NAMALWA (cell line): Measurements from ENCODE around the gene SMAP1.
"Not testable (repeated sequence)": the region's sequence is repeated elsewhere in the genome, so short reads cannot be mapped to it uniquely, and the experiment has no call there.

ENCODE experiments used
- DNase-seq: peaks from one replicate; pipeline ENCODE4 v3.0.0-alpha.2; 2015; ENCODE audit warnings: low spot score

SMAP1 gene

DNA sequence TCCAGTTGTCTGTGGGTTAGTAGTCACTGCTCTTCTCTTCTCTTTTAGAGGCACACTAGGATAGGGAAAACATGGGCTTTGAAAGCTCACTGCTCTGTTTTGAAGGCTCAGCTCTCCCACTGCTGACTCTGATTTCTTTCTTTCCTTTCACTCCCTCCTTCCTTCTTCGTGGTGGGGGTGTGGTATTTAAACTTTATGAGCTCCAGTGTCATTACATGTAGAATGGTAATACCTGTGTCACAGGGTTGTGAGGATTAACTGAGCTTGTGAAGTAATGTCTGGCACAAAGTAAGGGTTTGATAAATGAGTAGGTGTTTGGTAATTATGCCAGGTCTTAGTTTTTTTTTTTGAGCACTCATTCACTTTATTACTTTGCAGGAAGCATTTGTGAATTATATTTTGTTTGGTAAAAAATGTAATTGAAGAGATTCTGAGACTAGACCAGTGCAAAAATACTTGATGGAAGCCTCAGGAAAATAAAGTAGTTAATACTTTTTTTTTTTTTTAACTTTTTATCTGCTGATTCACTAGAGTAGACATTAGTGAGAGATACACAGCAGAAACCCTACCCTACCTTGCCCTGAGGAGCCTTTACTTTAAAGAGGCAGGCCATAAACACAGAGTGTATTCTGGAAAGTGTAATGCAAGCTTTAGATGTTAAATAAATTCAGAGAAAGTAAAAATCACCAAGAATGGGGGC, 17.3 kb downstream of the SMAP1 start:
- DNase-seq = no peak

DNA sequence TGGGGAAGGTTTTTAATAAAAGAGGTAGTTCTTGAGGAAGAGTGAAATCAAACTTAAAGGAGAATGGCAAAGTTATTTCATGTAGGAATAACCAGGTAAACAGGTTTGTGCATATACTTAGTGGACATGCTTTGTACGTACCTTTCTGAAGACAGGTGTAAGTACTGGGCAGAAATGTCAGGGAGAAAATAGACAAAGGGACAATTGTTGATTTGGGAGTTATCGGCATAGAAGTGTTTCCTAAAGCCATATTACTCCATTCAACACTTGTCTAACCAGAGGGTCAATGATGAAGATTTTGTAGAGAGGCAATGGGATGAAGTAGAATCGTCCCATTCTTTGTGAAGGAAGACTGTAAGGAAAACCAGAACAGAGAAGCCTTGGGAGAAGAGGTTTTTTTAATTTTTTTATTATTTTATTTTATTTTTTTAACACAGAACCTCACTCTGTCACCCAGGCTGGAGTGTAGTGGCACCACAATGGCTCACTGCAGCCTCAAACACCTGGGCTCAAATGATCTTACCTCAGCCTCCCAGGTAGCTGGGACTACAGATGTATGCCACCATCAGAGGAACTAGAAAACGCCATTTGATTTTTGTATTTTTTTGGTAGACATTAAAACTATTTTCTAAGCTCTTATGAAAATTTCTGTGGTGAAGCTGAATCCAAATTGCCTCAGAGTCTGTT, 18.0 kb downstream of the SMAP1 start:
- DNase-seq = no peak

DNA sequence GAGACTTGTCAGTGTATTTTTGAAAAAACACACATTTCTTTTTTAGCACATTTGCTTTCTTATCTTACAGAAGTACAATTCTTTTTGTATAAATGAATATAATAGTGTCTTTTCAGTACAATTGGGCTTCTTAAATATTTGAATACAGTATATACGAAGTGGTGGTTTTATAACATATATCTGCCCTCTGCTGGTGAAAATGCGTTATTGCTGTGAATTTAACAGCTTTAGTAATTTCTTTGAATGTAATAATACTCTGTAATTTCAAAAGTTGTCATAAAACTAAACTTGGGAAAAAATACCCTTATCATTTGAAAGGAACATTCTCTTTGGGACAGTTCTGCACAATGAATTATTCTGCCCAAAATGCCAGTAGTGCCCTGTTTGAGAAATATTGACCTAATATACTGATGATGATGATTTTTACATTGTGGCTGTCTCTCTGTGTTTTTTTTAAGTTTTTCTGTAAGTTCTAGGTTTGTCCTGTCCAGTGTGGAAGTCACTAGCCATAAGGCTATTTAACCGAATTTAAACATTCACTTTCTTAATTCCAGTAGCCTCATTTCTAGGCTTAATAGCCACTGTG, 19.0 kb downstream of the SMAP1 start:
- DNase-seq = peak; percentile 65

DNA sequence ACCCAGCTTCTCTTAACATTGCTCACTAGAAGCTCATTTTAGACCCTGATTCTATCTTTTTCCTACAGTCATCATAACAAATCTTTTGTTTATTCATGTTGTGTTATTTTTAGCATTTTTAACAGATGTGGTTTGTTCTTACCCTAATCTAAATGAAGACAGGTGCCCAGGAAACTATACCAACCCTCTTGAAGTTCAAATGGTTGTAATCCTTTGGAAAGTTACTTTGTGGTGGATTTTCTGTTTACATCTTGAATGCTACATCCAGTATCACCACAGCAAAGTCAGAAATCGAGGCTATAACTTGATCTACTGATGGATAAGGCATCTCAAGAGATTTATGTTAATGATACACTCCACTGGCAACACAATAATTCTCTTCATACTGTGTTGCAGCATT, 26.2 kb downstream of the SMAP1 start:
- DNase-seq = no peak

DNA sequence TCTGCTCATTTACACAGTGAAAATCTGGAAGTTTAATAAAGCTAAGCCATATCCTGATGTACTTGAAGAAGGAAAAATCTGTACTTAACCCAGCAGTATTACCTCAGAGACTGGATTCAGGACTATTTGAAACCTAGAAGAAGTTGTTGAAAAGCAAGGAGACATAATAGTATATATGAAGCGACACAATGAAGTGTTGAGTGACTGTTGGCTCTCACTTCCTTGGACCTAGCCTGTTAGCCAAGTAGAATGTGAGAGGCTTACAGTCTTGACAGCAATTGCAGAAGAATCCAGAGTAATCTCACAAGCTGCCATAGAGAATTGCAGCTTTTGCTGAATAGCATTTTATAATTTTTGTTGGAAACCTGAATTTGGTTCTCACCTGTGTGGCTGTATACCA, 26.7 kb downstream of the SMAP1 start:
- no peak for DNase-seq

DNA sequence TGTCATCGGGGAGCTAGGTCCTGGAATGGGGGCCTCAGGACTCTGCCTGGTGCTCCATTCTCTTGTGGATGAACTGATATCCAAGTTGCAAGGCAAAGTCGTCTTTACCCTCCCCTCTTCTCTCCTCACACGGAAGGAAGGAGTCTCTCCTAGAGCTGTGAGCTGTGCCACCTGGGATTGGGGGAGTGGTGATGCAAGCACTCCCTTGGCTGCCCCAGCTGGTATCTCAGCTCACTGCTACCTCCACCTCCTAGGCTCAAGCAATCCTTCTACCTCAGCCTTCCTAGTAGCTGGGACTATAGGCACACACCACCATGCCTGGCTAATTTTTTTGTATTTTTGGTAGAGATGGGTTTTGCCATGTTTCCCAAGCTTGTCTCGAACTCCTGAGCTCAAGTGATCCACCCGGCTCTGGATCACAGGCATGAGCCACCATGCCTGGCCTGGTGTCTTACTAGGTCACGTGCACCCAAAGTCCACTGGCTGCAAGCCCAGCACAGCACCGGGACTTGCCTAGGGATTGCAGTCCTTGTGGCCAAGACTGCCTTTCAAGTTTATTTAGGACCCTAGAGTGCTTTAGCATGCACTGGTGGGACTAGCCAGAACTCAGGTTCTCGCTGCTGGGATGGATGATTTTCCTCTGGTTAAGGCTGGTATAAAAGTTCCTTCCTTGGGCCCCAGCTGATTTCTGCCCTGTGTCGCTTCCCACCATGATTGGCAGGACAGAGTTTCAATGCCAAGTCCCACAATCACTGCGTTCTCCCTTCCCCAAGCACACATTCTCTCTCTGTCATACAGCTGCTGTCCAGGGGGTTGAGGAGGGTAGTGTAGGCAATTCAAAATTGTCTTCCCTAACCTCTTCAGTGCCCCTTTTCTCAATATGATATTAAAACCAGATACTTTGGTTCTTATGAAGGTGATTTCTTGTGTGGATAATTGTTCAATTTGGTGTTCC, 33.5 kb downstream of the SMAP1 start:
- DNase-seq = no peak

DNA sequence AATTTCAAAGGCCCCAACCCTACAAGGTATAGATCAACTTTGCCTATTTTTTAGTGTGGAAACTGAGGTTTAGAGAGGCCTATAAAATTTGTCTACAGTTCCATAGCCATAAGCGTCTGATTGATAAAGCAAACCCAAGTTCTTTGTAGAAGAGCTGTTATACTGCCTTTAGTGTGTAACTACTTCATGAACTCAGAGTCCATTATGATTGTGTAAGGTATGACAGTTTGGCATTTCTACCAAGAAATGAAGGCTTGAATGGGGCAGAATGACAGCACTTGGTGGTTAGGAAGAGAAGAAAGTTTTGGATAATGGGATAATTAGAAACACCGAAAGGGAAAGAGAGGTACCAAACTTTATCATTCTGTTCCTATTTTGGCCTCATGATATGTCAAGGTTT, 38.1 kb downstream of the SMAP1 start:
- no peak for DNase-seq

DNA sequence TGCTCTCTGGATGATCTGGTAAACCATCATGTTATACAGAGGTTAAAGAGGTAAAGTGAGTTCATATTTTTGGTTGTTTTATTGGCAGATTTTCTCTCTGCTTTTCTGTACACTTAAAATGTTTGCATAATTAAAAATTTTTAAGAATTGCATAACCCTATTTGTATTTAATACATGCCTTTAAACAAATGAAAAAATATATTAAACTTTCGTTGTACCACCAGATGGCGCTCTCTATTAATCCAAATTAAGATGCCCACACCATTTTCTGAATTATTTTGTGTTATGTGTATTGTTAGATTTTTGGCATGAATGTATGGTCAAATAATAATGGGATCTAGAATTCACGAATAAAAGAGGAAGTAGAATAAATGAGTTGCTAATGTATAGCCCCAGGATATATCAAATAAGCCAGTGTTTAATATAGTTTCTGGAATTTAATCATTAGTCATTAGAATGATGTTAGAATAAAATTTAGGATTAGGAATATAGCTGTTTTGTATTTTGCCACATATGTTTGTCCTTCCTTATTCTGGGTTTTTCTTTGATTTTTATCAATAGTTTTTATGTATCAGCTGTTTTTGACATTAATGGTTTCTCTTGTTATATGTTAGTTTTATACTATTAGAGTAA, 38.9 kb downstream of the SMAP1 start:
- peak; percentile 76 for DNase-seq

DNA sequence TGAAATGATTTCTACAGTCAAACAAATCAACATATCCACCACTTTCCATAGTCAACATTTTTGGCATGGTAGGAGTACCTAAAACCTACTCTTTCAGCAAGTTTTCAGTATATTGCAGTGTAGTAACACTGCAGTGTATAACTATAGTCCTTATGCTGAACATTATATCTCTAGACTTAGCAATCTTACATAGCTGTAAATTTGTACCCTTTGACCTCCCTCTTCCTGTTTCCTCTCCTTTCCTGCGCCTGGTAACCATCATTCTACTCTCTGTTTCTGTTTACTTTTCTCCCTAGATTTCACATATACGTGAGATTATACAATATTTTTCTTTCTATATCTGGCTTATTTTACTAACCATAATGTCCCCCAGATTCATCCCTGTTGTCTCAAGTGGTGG, 40.2 kb downstream of the SMAP1 start:
- no peak for DNase-seq

DNA sequence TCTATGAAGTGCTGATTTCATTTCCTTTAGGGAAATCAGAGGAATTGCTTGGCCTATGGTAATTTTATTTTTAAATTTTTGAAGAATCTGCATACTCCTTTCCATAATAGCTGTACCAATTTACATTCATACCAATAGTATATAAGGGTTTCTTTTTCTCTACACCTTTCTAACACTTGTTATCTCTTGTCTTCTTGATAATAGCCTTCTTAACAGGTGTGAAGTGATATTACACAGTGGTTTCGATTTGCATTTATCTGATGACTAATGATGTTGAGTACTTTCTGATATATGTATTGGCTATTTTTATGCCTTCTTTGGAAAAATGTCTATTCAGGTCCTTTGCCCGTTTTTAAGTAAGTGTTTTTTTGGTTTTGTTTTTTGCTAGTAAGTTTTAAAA, 40.8 kb downstream of the SMAP1 start:
- no peak for DNase-seq

DNA sequence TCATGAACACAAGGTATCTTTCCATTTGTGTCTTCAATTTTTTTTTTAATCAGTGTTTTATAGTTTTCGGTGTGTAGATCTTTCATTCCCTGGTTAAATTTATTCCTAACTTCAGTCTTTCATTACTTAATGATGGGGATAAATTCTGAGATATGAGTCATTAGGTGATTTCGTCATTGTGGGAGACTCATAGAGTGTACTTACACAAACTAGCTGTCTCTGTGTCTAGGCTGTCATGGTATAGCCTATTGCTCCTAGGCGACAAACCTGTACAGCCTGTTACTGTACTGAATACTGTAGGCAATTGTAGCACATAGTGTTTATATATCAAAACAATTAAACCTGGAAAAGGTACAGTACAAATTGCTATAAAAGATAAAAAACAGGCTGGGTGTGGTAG, 42.1 kb downstream of the SMAP1 start:
- no peak for DNase-seq

DNA sequence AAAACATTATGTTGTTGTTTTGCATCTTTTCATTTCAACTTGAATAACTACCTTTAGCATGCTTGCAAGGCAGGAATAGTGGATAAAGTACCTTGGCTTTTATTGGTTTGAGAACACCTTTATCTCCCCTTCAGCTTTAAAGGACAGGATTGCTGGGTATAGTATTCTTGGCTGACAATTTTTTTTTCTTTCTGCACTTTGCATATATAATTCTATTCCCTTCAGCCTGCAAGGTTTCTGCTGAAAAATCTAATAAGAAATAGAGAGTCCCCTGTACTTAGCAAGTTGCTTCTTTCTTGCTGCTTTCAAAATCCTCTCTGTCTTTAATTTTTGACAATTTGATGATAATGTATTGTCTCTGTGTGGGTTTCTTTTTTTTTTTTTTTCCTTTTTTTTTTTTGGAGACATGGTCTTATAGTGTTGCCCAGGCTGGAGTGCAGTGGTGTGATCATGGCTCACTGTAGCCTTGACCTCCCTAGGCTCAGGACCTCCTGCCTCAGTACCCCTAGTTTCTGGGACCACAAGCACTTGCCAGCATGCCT, 47.1 kb downstream of the SMAP1 start:
- no peak for DNase-seq

DNA sequence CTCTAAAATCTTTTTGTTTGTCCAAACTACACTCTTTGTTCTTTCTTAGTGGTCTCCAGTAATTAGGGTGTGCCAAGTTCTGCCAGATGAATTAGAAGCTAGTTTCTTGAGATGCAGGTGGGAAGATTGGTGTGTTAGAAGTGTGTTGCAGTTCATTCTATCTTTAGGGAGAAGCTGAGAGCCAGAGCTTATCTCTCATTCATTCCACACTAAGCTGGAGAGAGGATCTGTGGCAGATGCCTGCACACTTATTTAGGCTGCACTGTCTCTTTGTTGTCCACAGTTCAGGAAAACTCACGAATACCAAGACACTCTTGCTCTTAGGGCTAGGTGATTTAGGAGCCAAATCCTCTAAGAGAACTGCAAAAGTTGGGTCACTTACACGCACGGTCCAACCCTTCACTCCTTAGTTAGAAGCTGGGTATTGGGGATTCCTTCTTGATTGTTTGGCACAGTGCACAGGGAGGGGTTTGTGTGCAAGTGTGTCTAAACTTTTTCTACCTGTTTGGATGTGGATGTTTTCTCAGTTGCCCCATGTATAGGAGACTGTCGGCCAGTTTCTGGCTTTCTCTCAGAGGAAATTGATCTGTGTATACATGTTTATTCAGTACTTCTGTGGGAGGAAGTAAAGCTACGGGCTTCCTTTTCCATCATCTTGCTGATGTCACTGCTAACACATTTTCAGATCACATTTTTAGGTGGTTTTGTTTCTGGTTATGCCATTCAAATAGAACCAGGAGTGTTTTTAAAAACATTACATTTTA, 49.5 kb downstream of the SMAP1 start:
- no peak for DNase-seq

DNA sequence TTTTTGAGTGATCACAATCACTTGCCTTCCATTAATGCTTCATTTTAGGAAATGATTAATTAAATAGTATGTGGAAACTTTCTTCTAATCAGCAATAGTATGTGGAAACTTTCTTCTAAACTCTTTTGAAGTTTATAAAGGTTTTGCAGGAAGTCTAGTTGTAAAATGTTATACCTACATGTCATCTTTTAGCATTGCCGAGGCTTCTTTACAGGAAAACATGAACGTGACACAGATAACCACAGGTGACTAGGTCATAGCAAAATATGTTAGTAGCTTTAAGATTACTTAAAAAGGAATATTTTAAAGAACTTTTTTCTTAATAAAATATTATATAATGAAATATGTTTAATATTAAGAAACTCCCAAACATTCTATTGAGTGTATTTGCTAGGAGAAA, 56.8 kb downstream of the SMAP1 start:
- no peak for DNase-seq

DNA sequence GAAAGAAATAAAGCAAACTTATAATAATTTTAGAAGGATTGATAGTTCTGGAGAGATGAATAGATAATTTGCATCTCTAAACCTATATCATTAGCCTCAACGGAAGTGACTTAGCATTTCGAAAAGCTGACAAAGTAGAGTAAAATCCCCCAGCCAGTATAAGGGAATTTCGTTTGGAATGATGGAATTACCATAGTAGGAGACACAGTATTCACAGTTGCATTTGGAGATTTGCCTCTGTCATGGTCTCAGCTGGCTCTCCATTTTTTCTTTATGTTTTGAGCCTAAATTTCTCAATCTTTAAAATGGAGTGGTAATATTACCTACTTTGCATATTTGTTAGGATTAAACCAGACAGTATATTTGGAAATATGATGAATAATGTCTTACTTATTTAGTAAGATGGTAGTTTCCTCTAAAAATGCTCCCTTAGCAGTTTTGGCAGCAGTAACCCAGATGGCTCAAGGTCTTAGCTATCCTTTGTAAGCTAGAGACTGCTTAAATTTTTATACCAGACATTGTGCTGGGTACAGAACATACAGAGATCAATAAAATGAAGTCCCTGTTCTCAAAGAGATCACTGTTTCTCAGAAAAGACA, 58.2 kb downstream of the SMAP1 start:
- no peak for DNase-seq

DNA sequence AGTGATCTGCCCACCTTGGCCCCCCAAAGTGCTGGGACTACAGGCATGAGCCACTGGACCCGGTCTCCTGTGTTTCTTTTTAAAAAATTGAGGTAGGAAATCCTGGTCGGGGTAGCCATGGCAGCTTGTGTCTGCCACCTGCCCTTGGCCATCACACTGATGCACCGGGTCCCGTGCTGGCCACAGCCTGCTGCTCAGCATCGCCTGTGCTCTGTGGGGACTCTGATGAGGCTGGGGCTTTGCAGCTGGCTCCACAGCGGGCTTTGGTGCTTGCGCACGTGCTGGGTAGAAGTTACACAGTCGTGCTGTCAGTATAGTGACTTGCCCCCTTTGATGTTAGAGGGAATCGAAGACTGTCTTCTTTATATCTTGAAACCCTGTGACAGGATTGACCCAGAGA, 66.7 kb downstream of the SMAP1 start:
- DNase-seq = no peak

DNA sequence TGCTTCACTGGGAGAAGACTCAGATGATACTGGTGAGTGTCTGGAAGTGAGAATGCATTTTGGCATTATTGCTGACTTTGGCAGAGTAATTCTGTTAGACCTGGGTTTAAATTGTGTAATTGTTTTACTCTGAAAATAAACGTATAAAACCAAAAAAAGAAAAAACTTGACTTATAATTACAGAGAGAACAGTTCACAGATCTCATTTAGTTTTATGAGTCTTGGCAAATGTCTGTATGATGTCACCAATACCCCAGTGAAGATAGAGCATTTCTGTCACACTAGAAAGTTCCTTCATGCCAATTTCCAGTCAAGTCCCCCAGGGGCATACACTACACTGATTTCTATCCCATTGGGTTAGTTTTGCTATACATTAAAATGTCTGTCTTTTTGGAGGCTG, 67.3 kb downstream of the SMAP1 start:
- no peak for DNase-seq

DNA sequence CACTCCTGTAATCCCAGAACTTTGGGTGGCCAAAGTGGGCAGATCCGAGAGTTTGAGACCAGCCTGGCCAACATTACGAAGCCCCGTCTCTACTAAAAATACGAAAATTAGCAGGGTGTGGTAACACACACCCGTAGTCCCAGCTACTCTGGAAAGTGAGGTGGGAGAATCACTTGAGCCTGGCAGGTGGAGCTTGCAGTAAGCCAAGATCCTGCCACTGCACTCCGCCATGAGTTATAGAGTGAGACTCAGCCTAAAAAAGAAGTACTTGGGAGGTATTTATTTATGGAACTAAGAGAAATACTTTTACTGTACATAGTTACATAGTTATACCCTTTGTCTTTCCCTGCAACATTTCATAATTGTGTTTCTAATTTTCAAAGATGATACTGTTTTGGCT, 67.8 kb downstream of the SMAP1 start:
- DNase-seq = no peak

DNA sequence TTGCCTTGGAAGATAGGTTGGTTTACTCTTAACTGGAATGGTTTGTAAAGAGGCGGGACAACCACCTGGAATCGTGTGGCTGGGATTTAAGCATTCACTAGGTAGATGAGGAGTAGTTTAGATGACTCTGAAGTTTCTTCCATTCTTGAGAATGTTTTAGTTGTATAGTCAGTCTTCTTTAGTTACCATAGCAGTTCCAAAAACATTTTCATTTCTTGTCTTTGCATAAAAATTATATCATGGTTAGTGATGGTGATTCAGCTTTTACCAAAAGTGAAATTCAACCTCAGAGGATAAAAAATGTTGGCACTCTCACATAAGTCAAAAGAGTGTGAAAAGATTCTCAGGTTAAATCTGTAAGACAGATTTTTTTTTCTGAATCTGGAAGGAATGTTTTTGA, 70.3 kb downstream of the SMAP1 start:
- no peak for DNase-seq

DNA sequence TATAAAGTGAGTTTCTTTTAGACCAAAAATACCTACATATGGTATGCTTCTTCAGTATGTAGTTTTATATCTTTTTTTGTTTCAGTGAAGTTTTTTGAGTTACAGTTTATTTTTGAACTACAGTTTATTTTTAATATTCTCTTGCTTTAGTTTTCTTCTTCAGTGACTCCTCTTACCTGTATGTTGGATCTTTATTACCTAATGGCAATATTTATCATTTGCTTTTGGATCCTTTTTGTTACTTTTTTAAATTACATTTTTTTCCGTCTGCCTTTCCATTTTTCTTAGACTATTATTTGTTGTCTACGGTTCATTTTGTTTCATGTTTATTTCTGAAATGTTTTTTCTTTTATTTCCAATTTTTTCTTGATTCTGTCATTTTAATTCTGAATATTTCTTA, 71.9 kb downstream of the SMAP1 start:
- DNase-seq = no peak

DNA sequence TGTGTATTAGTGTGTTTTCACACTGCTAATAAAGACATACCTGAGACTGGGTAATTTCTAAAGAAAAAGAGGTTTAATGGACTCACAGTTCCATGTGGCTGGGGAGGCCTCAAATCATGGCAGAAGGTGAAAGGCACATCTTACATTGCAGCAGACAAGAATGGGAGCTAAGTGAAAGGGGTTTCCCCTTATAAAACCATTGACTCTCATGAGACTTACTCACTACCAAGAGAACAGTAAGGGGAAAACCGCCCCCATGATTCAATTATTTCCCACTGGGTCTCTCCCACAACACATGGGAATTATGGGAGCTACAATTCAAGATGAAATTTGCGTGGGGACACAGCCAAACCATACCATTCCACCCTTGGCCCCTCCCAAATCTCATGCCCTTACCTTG, 73.1 kb downstream of the SMAP1 start:
- DNase-seq = not testable (repeated sequence)
